GM18508 (cell line): ENCODE results near the gene SPOCK3.

Source experiments
- ATAC-seq: cut with Tn5 transposase; IDR thresholded peaks from one replicate; pipeline ENCODE4 v1.9.1; 2021; ENCODE audit warnings: moderate number of reproducible peaks; ENCODE audit not compliant: insufficient read depth, unreplicated experiment

SPOCK3 gene

GRCh38 chr4:167052631-167053091, 181.6 kb downstream of the SPOCK3 start:
- ATAC-seq = no peak

DNA sequence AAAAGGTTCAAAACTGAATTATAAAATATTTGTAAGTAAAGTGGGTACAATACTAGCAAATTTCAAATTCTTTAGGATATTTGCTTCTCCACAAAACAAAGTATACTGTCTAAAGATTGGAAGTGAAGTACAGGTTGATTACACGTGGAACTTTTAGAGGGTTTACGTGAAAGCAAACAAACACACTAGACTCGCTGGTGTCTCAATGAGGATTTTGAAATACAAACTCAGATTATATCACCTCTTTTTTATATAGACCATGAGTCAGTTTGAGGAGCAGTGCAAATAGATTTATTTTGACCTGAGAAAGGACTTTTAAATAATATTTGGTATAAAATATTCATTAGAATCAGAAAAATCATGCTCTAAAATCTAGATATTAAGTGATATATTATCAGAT, 185.0 kb downstream of the SPOCK3 start:
- no peak for ATAC-seq

DNA sequence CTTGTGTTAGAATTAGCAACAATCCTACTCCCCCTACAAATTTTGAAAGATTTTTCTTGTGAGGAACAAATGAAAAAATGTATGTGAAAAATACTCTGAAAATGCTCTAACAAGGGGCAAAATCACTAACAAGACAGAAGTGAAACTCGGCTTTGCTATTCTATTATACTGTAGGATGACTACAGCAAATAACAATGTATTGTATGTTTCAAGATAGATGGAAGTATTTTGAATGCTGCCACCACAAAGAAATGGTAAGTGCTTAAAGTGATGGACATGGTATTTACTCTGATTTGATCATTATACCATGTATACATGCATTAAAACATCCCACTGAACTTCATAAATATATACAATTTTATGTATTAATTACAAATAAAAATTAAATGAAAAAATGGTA, 192.8 kb downstream of the SPOCK3 start:
- ATAC-seq = no peak

GRCh38 chr4:167035390-167035789, 198.9 kb downstream of the SPOCK3 start:
- ATAC-seq = no peak

GRCh38 chr4:167034983-167035382, 199.3 kb downstream of the SPOCK3 start:
- no peak for ATAC-seq

DNA sequence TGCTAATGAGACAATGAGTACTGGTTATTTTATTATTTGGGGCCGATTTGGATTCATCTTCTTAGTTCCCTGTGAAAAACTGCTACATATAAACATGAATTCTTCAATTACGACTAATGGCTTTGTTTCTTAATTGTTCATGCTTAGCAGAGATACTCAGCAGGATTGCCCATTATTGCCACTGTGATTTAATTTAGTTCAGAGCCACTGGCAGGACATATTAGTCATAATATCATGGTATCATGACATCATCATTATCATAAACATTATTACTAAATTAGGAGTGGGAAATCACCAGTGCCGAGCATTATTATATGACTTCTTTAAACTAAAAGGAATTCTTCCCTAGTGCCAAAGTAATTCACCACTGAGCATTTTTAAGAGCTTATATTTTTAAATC, 201.4 kb downstream of the SPOCK3 start:
- ATAC-seq = no peak

DNA sequence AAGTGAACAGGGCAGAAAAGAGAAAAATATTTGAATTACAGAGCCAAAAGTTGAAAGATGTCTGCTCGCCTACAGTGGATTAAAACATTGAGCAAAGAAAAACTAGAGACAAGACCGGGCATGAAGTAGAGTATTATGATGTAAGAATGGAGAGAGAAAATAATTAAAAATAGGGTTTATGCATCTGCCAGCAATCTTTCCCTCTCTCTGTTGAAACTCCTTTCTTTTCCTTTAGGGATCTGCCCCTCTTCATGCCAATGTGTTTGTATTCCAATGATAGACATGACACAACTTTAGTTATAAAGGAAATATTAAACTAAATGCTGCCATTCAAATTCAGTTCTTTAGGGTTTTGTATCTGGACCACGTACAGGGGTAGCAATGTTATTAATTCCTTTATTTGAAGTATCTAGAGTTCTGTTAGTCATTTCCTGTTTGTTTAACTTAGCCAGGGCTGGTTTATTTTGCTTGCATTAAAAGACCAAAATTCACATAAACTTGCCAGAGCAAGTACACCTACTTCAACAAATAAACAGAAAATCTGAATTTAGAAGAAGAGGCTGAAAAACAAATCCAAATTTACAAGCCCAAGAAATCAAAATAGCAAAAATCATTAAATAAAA, 202.6 kb downstream of the SPOCK3 start:
- ATAC-seq = no peak

GRCh38 chr4:167028976-167029375, 205.3 kb downstream of the SPOCK3 start:
- ATAC-seq = no peak

DNA sequence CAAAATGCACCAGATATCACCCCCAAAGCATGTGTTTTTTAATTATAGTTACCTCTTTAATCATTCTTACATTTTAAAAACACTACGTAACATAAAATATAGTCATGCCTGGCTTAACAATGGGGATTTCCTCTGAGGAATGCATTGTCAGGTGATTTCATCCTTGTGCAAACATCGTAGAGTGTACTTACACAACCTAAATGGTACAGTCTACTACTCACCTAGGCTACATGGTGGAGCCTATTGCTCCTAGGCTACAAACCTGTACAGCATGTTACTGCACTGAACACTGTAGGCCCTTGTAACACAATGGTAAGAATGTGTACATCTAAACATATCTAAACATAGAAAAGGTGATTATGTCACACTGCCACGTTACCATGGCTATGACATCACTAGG, 208.6 kb downstream of the SPOCK3 start:
- ATAC-seq = no peak

DNA sequence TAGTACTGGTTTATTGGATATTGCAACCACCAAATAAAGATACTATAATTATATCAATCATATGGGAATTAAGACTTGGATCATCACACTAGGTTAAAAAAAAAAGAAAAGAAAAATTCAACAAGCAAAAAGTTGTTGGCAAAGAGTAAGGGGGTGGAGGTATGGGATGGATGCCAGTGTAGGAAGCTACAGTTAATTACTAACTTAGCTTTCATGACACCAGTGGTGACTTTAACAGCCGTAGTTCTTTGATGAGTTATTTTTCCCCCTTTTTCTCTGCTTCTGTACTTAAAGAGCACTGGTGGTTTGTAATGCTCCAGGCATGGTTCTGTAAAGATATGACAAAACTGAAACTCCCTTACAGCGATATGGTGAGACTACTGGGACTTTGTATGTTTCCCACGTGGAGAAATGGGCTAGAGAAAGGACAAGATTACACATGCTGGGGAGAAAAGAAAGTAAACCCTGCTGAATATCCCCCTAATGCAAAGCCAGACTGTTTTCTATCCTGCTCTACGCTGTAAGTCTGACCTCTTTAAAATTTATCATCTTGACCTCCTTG, 210.8 kb downstream of the SPOCK3 start:
- no peak for ATAC-seq

DNA sequence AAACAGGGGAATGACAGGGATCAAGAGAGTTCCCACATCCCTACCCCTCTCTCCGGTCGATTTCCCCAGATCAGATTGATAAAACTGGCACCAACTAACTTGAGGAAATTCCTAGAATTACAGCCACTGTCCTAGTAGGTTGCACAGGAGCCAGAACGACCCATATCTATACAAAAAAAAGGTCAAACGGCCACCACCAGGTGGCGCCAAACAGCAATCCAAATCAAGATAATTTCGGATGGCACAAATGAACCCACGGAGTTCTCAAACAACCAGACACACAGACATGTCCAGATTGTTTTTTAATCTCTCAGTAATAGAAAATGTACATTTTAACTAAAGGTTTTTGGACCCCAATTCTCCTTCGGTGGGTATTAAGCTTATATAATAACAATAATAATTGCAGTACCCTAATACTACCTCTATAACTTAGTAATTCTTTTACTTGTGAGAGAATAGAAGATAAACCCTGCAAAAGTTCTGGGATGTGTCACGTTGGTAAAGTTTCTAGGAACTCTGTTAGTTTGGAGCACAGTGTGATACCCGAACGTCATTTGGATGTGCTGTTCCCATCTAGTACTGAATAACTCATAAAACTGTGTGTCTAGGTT, 212.6 kb downstream of the SPOCK3 start:
- peak; percentile 61 for ATAC-seq

GRCh38 chr4:167020410-167020809, 213.9 kb downstream of the SPOCK3 start:
- ATAC-seq = no peak

- no peak for ATAC-seq
These were observed 219.3 kb downstream of the SPOCK3 start for GRCh38 chr4:167014944-167015343.

GRCh38 chr4:167003326-167003725, 231.0 kb downstream of the SPOCK3 start:
- no peak for ATAC-seq

- ATAC-seq = no peak
These were observed 234.0 kb downstream of the SPOCK3 start for GRCh38 chr4:167000141-167000852.

- no peak for ATAC-seq
These were observed 238.1 kb downstream of the SPOCK3 start for GRCh38 chr4:166996216-166996615.

DNA sequence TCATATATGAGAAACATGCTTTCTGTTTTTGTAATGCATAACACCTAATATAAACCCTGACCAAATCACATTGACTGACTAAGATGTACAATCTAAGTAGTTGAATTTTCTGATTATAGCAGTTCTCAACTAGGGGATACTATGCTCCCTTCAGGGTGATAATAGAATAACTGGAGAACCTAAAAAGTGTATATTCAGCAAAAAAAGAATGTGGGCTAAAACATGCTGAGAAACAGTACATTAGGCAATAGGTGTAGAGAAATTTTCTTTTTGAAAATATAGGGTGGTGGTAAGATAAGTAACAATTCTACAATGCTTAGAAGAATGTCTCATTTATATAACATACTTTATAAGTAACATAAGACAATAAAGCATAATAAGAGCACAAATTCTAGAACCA, 239.6 kb downstream of the SPOCK3 start:
- no peak for ATAC-seq

- ATAC-seq = no peak
These were observed 243.2 kb downstream of the SPOCK3 start for GRCh38 chr4:166991006-166991561.

DNA sequence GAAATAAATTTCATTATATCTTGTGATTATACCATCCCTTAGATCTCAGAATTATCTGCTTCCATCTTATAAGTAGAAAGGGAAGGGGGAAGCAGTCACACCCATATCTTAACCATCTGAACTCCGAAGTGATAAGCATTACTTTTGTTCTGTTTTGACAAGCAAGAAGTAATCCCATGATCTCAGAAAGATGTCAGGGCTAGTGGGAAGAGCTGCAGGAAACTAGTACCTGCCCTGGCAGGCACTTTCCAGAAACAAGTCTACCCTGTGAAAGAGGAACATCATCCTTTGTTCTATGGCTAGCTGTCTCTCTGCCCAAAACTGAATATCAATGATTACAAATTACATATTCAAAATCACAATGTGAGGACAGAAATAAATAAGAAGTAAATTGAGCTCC, 244.4 kb downstream of the SPOCK3 start:
- ATAC-seq = no peak

DNA sequence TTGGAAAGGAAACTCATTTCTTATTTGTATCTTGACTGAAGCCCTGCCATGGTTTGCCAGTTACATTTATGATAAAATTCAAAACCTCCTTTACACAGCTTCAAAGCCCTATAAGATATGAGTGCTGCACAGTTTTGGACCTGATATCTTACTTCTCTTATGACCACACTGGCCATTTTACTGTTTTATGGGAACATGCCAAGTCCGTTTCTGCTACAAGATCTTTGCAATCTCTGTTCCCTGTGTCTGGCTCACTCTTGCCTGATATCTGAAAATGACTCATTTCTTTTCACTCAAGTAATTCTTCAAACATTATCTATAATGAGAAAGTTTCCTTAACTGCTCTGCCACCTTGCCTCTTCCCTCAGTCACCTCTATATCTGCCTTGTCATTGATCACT, 247.3 kb downstream of the SPOCK3 start:
- no peak for ATAC-seq

- no peak for ATAC-seq
These were observed 252.4 kb downstream of the SPOCK3 start for GRCh38 chr4:166981847-166982246.
